ENCODE results near the gene MRPL28.
"Not testable (repeated sequence)": the region's sequence is repeated elsewhere in the genome, so short reads cannot be mapped to it uniquely, and the experiment has no call there.

The MRPL28 gene

DNA sequence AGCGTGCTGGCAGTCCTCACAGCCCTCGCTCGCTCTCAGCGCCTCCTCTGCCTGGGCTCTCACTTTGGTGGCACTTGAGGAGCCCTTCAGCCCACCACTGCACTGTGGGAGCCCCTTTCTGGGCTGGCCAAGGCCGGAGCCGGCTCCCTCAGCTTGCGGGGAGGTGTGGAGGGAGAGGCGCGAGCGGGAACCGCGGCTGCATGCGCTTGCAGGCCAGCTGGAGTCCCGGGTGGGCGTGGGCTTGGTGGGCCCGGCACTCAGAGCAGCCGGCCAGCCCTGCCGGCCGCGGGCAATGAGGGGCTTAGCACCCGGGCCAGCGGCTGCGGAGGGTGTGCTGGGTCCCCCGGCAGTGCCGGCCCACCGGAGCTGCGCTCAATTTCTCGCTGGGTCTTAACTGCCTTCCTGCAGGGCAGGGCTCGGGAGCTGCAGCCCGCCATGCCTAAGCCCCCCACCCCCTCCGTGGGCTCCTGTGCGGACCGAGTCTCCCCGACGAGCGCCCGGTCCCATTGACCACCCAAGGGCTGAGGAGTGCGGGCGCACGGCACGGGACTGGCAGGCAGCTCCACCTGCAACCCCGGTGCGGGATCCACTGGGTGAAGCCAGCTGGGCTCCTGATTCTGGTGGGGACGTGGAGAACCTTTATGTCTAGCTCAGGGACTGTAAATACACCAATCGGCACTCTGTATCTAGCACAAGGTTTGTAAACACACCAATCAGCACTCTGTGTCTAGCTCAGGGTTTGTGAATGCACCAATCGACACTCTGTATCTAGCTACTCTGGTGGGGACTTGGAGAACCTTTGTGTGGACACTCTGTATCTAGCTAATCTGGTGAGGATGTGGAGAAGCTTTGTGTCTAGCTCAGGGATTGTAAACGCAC lies 29.0 kb downstream of the MRPL28 start:
- not testable (repeated sequence) for DNase-seq

DNA sequence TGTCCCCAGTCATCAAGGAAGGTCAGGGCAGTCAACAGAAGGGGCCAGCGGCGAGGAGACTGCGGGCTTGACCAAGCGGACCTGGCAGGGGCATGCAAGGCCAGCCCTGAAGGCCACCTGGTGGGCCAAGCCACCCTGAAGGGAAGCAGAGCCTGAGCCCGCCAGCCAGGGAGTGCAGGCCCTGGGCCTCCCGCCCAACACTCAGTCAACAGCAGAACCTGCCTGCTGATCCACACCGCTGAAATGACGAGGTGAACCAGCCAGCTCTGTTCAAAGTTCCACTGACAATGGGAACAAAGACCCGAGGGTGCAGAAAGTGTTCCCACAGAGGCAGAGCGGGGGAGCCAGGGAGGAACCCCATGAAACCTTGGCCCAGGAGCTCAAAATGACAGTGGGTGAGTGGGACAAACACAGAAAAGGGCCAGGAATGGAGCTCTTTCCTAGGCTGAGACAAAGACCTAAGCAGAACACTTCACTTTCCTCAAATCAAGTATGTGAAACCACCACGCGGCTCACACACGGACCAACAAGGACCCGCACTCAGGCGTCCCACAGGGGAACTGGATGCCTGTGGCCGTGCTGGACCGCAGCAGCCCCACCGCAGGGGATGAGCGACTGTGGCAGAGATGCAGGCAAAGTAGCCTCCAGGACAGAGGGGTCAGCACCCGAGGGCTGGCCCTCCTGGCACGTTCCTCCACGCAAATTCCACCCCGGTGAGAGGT lies 29.8 kb downstream of the MRPL28 start:
- DNase-seq, result no peak

DNA sequence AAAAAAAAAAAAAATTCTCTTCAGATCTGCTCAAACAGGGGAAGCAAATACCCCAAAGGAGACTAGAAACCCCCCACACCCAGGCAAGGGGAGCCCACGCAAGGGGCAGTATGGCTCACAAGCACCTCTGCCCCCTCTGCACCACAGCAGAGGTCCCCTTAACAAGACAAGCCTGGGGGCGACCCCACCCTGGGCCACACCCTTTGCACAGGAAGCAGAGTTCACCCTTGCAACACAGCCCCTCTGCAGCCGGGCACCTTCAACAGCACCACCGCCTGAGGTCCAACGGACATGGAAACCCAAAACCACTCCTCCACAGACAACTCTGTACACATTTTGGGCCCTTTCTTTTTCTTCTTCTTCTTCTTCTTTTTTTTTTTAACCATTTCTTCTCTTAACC lies 30.7 kb downstream of the MRPL28 start:
- DNase-seq, result no peak

DNA sequence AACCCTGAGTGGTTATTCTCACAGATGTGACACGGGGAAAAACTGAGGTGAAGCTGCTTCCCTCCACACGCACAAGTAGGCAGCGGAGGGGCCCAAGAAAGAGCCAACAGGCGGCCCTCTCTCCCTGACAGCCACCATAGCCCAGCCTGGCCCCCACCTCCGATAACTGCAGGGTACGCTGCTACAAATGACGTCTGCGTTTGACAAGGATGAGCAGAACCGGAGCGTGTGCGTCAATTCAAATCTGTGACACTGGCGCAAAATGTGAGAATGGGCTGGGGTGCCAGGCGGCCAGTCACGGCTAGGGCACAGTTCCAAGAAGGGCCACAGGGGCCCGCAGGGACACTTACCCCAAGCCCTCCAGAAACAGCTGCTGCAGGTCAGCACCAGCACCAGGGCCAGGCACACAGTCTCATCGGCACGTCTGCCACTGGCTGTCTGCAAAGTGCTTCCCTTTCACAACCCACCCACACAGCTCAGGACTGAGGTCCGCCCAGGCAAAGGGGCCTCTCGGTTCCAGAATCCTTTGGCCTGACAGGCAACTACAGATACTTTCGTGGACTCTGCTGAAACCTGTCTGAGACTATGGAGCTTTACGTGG lies 32.3 kb downstream of the MRPL28 start:
- DNase-seq, result no peak

DNA sequence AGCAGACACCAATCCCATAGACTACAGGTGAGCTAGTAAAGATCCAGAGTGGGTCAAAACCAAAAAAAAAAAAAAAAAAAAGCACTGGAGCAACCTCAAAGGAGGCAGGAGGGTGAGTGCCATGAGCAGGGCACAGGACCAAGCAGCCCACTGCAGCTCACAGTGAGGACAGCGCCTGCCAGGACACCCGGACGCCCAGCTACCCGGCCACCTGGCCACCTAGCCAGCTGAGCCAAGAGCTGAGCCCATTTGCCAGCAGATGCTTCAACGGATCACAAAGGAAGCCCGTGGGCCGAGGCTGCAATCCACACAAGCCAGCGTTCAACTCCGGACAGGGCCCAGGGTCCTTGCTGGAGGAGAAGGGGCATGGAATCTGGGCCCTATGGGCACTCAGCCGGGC lies 32.9 kb downstream of the MRPL28 start:
- no peak for DNase-seq

DNA sequence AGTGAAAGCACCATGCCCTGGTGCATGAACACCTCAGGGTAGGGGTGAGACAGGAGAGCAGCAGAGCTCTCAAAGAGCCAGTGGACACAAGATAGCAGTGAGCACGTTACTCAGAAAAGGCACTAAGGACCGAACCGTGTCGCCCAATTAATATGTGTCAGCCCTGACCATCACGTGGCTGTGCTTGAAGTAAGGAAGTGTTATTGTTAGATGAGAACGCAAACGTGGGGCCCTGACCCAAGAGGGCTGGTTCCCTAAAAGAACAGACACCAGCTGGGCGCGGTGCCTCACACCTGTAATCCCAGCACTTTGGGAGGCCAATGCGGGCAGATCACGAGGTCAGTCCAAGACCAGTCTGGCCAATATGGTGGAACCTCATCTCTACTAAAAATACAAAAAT lies 34.1 kb downstream of the MRPL28 start:
- DNase-seq, result no peak

DNA sequence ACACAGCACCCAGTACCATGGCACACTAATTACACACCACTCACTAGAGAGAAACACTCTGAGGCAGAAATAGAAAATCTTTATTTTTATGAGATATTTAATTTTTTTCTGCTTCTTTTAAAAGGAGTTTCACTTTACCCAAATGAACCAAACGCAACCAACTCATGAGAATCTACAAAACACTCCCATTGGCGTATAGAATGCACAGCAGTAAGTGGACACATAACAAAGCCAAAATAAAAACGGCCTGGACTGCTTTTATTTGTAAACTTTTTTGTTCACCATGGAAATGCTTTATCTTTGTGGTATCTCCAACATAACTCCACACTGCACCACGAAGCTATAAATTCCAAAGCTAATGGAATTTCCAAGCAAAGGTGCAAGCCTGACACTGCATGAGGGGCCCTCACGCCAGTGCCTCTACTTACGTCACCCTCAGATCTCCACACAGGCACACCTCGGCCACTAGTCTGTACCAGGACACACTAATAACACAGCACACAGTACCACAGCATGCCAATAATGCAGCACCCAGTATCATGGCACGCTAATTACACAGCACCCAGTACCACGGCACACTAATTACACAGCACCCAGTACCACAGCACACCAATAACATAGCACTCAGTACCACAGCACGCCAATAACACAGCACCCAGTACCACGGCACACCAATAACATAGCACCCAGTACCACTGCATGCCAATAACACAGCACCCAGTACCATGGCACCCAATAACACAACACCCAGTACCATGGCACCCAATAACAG lies 35.3 kb downstream of the MRPL28 start:
- not testable (repeated sequence) for DNase-seq

DNA sequence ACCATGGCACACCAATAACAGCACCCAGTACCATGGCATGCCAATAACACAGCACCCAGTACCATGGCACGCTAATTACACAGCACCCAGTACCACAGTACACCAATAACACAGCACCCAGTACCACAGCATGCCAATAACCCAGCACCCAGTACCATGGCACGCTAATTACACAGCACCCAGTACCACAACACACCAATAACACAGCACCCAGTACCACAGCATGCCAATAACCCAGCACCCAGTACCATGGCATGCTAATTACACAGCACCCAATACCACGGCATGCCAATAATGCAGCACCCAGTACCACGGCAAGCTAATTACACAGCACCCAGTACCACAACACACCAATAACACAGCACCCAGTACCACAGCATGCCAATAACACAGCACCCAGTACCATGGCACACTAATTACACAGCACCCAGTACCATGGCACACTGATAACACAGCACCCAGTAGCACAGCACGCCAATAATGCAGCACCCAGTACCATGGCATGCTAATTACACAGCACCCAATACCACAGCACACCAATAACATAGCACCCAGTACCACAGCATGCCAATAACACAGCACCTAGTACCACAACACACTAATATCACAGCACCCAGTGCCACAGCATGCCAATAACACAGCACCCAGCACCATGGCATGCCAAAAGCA lies 36.0 kb downstream of the MRPL28 start:
- DNase-seq, result not testable (repeated sequence)

DNA sequence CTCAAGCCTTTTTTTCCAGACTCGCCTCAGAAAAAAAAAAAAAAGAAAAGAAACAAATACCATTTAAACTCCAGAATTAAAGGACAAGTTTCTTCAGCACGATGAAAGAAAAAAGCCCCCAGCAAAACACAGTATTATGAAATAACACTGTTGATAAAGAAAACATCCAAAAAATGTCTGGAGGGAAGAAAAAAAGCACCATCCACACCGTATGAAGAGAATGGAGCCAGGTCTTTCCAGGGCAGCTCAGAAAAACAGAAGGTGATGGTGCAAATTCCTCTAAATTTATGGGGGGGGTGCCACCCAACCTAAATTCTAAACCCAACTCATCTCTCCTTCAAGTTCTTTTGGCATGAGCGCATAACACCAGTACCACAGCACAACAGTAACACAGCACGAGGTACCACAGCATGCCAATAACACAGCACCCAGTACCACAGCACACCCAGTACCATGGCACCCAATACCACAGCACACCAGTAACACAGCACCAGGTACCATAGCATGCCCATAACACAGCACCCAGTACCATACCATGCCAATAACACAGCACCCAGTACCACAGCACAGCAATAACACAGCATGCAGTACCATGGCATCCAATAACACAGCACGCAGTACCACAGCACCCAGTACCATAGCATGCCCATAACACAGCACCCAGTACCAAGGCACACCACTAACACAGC lies 36.8 kb downstream of the MRPL28 start:
- DNase-seq, result no peak

DNA sequence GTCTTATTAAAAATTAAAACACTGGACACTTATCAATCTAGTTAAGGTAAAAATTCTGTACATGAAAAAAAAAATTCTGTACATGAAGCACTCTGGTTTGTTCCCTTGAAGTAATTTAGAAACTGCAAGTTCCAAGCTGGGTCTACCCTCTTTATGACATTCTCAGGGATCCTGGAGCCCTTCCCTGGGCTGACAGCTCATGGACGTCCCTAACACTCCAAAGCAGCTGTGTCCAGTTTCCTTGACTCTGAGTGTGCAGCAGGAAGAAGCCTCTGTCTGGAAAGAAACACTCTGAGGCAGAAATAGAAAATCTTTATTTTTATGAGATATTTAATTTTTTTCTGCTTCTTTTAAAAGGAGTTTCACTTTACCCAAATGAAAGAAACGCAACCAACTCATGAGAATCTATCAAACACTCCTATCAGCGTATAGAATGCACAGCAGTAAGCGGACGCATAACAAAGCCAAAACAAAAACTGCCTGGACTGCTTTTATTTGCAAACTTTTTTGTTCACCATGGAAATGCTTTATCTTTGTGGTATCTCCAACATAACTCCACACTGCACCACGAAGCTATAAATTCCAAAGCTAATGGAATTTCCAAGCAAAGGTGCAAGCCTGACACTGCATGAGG lies 39.0 kb downstream of the MRPL28 start:
- not testable (repeated sequence) for DNase-seq

DNA sequence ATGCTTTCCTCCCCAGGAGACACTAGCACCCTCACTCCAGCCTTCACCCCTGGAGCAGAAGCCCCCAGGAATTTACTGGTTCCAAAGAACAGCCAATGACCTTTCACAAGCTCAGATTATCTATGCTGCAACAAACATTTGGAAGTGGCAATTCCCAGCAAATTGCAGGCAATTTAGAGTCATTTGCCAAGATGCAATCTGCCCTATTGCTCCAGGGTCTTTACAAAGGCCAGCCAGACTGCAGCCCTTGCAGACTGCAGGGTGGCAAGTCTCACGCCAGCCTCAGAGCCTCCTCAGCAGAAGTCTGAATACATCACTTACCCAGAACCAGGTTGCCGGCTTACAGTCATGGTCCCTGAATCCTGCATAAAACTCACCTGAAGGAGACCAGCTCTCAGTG lies 39.6 kb downstream of the MRPL28 start:
- no peak for DNase-seq

DNA sequence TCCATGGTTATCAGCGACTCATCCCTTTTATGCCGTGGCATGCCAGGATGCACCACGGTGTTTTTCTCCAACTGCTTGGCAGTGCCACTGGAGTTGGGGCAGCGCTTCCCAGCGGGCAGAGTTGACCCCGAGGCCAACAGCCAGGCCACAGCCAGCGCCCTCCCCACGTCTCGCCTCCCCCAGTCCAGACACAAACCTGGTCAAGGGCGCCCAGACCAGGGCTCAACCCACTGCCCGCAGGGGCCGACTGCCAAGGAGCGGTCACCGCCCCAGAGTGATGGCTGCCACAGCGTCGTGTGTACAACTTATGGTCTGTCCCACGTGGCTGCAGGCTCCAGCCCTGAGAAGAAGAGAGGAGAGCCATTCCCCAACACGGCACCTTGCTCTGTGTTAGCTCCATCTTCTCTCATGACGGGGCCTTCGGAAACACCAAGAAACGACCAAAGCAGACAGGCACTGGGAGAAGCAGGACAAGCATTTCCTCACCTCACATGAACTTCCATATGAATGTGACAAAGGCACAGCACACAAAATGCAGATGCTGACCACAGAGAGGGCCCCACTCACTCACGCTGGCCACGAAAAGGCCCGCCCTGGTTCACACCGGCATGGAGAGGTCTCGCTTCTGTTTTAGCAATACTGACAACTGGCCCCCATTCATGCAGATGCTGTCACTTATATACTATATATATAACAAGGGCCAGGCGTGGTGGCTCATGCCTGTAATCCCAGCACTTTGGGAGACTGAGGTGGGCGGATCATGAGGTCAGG lies 44.8 kb downstream of the MRPL28 start:
- DNase-seq, result no peak

DNA sequence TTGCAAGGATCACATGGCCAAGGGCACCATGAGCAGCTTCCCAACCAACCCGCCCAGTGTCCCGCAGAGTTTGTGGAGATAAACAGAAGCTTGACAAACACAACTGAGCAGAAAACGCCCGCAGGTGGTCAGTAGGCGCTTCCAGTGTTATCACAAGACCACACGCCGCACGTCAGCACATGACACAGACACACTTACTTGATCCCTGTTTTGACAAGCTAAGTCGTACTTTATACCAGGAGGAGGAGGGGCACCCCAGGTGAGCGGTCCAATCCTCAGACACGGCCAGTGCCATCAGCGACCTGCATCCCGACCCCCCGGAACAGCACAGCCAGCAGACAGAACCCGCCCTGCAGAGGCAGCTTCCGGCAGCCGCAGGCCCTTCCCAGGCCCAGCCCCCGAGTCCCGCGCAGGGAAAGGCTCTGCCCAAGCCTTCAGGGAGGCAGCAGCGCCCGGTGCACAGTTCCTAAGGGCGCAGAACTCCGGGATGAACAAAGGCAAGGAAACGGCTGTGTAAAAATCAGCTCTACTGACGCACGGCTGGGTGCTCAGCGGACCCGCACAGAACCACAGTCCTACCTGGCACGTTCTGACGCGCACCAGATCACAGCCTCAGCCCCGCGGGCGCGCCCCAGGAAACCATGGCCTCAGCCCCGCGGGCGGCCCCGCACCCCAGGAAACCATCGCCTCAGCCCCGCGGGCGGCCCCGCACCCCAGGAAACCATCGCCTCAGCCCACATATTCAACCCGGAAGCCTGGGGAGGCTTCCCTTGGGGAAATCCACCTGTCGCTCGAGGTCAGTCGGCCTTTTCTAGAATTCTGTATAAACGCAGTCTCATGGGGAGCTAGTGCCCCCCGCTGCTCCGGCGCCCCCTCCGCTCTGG lies 45.6 kb downstream of the MRPL28 start:
- DNase-seq, result no peak

DNA sequence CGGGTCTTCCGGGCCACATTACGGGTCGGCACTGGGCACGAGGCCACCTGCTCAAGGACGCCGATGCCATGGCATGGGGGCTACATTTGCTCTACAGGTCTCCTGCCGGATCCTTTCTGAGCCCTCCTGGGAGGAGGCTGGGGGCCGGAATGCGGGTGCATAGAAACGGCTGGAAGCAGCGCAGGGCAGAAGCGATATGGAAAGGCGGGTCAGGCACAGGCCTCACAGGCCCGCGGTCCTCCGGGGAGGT lies 46.2 kb downstream of the MRPL28 start:
- DNase-seq, result no peak

DNA sequence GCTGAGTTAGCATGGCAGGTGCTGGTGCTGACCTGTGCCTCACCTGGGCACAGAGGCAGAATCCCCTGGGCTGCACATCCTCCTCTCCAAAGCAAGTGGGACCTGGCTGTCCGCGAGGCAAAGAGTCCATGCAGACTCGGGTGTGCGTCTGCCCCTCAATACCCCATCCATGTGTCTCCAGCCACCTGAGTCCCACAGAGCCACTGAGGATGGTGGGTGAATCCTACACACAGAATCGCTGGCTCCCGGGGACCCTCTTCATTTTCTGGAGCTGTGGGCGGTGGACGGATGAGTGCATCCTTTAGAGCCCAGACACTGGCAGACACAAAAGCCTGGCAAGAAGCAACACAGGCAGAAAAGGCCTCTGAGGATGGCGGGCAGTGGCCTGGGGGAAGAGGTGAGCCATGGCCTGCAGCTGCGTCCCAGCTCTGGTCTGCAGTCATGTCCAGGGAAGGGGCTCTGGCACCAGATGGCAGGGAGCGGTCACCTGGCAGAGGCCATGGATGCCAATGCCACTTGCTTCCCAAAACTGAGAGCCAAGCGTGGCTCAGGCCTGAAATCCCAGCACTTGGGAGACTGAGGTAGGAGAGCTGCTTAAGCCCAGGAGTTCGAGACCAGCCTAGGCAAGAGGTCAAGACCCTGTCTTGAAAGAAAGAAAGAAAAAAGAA lies 47.7 kb downstream of the MRPL28 start:
- DNase-seq, result no peak

DNA sequence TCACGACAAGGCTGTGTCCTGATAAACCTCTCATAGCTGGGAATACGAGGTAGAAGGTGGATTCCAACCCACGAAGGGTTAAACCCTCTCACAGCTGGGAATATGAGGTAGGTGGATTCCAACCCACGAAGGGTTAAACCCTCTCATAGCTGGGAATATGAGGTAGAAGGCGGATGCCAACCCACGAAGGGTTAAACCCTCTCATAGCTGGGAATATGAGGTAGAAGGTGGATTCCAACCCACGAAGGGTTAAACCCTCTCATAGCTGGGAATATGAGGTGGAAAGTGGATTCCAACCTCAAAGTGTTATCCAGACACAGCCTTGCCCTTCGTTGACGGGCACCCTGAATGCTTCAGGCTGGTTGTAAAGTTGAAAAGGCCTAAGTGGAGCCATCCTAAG lies 48.8 kb downstream of the MRPL28 start:
- no peak for DNase-seq

DNA sequence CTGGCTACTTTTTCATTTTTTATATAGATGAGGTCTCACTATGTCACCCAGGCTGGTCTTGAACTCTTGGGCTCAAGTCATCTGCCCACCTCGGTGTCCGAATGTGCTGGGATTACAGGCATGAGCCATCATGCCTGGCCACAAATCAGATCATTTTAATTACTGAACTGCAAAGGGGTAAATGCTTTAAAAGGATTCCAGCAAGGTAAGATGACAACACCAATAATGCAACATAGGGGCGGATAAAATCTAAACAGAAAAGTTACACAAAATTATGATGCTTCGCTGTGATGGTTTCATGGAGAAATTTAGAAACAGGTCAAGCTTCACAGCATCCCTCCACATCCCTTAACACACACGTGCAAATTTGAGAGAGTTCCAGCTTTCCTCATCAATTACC lies 50.1 kb downstream of the MRPL28 start:
- DNase-seq, result no peak

DNA sequence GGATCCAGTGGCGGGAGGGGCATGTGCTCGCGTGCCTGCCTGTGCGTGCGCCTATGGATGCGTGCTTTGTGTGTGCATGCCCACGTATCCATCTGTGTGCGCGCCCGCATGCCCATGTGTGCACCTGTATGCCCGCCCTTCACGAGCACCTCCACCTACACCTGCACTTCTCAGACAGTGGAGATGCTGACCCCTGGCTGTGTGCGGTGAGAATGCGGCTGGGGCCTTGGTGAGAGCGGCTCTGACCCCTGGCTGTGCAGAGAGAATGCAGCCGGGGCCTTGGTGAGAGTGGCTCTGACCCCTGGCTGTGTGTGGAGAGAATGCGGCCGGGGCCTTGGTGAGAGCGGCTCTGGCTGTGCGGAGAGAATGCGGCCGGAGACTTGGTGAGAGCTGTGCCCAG lies 51.7 kb downstream of the MRPL28 start:
- no peak for DNase-seq

Data from nucleus accumbens (tissue), 56 donors.